ENCODE data around the gene SLC7A6OS.

Gene SLC7A6OS

GRCh38 chr16:68343137-68343536 lies 32.4 kb upstream of the SLC7A6OS start:
- DNase-seq, result no peak

- DNase-seq, result no peak
Measured at GRCh38 chr16:68342620-68343019, 31.9 kb upstream of the SLC7A6OS start.

DNA sequence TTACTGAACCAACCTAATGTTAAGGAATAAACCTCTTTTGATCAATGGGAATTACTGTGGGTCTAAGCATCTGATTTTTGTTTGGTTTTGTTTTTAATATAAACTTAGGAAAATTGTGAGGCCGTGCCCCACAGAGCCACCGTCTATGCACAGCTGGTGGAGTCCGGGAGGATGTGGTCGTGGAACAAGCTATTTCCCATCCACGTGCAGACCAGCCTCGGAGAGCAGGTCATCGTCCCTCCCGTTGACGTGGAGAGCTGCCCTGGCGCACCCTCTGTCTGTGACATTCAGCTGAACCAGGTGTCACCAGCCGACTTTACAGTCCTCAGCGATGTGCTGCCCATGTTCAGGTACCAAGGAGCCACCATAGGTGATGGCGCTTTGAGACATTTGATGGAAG lies 28.5 kb upstream of the SLC7A6OS start:
- DNase-seq, result no peak

DNA sequence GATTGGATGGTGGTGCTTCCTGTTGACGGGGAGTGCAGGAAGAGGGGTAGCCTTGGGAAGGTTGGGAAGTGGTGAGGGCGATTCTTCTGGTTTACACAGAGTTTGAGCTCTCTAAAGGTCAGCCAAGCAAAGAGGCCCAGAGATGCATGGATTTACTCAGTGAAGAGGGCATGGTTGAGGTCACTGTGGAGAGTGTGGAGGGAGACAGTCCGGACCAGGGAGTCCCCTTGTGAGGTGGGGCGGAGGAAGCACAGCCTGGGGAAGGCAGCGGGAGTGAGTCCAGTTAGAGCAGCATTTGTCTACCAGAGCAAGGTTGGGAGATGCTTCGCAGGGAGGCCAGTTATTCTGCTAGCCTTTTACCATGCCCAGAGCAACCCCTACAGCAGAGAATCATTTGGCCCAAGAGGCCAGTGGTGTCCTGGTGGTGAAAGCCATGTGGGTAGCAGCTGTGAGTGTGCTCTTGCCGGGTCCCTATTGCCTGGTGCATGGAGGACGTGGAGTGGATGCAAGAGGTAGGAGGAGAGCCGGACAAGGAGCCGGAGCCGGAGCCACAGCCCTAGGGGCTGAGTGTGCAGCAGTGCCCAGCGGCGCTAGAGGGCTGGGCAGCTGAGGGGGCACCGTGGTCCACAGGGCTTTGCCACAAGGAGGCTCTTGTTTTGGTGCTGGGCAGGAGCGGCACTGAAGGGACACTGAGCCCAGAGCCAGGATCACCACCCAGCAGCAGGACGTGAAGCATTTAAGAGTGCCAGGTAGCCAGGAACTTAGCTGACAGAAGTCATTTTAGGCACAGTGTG lies 27.8 kb upstream of the SLC7A6OS start:
- no peak for DNase-seq

DNA sequence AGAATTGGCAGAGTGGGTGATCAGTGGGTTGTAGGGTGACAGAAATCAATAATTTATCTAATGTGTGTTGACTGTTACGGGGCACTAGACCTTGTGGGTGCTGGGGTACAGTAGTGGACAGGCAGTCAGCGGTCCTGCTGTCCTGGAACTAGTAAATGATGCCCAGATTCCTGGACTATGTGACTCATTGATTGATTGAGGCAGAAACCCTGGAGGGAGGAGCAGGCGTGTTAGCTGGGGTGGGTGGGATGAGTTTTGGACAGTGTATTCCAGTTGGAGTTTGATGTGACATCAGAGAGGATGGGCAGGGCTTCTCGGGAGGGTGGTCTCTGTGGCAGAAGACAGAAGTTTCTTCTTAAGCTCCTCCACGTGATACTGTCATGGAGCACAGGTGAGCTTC lies 24.4 kb upstream of the SLC7A6OS start:
- DNase-seq, result no peak

DNA sequence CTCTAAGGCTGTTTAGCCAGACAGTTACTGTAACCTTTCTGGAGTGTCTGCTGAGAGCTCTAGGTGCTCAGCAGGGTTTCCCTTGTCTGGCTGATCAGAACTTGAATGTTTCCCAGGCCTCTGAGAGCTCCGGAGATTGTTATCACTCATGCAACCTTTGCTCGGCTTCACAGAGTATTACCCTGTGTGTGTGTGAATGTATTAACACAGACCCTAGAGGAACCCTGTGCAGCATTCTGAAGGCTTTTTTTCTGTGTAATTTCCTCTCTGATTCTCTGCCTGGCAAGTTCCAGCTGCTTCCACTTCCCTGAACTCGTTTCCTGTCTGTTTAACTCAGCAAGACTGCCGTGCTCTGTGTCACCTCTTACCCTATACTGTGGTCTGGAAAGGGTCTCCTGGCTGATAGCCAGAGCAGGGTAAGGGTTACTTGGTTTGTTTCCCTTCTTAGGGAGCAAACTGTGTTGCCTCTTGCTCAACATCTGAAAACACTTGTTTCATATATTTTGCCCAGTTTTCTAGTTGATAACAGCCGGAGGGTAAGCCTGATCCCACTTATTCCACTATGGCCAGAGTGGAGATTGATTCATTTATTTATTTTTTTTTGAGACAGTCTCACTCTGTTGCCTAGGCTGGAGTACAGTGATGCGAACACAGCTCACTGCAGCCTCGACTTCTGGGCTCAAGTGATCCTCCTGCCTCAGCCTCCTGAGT lies 21.8 kb upstream of the SLC7A6OS start:
- no peak for DNase-seq

DNA sequence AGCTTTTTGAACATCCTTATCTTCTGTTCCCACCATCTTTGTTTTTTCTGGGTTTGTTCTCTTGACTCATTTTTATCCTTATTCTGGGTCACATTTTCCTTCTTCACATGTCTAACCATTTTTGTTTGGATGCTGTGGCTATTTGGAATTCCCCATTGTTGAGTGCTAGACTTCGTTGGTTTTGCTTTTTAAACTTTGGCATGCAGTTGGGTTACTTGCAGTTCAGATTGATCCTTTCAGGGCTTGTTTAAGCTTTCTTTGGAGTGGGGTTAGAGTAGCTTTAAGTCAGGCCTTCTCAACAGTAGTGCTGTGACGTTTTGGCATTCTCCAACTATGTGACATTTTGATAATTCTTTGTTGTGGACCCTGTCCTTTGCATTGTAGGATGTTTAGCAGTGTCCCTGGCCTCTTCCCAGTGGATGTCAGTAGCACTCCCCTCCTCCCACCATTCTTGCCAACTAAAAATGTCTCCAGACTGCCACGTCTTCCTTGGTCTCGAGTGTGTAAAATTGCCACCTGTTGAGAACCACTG lies 21.2 kb upstream of the SLC7A6OS start:
- DNase-seq, result no peak

DNA sequence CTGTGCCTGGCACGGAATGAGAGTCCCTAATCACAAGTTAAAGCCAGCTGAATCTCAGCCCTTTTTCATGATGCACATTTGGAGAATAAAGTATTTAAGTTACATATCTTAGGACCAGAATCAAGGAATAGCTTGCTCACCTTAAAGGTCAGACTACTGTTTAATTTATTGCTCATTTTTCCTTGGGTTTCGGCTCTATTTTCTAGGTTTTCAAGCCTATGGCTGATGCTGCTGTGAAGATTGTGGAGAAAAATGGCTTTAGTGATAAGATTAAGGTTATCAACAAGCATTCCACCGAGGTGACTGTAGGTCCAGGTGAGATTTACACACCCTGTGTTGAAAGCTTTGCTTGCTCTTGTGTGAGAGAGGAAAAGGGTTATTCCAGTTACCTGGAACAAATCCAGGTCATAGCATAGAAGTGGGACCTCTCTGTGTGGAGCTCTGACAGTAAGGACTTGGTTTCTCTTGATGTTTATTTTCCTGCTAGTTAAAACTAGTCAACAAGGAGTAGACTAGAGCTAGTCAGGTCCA lies 18.2 kb upstream of the SLC7A6OS start:
- no peak for DNase-seq

DNA sequence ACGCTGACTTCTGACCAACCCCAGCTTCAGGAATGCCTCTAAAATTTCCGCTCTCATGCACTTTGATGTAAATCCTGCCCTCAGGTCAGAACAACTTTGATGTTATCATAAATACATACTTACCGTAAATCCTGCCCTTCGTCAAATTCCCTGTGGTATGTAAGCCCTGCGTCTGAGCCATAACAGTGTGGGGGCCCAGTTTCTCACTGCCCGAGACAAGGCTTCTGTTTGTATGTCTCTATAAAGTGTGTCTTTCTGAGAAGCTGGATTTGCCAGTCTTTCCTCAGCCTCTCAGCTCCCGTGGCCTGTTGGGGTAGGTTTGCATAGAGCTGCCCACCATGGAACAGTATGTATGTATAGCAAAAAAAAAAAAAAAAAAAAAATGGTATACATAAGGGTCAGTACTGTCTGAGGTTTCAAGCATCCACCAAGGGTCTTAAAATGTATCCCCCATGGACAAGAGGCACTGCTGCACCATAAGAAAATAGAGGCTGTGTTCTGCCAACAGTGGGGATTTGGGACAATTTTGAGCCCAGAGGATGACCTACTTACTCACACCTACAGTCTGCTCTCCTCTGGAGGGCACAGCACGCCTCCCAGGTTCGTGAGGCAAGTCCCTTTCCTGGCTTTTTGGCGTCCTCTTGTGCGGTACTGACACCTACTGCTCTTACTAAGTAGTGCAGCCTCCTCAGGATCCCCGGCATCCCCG lies 17.6 kb upstream of the SLC7A6OS start:
- DNase-seq, result peak; percentile 6 to 50

DNA sequence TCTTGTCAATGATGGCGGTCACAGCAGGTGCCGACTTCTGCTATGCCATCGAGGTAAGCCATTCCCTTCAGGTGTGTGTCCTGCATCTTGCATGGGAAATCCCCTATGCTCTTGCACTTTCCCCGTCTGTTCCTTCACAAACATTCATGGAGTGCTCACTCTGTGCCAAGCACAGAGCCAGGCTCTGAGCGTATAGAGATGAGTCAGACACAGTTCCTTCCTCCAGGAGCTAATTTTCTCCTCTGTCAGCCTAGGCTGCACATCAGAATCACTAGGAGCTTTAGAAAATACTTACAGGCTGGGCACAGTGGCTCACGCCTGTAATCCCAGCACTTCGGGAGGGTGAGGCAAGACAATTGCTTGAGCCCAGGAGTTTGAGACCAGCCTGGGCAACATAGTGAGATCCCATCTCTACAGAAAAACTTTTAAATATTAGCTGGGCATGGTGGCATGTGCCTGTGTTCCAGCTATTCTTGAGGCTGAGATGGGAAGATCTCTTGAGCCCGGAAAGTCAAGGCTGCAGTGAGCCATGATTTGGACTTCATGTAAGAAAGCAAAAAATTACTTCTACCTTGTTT lies 14.1 kb upstream of the SLC7A6OS start:
- no peak for DNase-seq

- DNase-seq, result no peak
Measured at GRCh38 chr16:68324336-68324735, 13.6 kb upstream of the SLC7A6OS start.

DNA sequence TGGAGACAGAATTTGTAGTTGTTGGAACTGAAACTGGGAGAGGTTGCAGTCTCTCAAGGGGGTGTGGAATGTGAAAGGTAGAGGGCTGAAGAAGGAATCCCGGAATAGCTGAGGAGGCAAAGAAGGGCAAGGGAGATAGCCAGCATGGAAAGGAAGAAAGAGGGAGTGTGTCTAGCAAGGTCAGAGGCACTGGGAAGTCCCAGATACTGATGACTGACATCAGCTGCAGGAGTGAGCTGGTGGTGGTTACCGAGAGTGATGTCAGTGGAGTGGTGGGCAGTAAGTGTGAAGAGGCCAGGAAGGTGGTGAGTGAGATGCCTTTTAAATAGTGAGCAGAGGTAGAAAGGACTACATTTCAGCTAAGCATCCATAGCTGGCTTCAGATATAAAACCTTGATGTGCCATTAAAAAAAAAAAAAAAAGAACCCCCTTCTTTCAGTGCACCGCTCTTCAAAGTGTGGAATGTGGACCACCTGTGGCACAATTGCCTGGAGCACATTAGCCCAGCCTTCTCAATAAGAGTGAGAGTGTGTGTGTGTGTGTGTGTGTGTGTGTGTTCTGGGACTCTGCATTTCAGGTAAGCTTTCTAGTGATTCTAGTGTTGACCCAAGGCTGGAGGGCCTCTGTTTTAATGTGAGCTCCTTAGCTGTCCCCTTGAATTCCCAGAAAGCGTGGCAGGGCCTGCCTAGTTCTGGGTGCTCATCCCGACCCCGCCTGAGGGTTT lies 8.6 kb upstream of the SLC7A6OS start:
- peak; percentile 38 to 86 for DNase-seq

DNA sequence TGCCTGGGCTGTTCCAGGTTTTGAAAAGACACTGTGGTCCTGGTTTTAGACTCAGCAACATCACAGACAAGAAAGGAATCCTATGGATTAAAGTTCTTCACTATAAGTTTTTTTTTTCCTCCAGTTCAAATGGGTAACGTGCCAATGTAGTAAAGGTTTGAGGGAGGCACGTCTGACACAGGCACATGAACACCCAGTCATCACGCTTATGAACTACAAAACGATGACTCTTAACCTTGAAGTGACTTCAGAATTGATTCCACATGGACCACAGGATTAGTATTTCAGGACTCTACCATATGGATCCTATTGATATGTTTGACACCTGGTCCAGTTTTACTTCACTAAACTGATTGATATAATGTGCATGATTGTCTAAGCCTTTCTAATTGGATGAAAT lies 2.4 kb upstream of the SLC7A6OS start:
- DNase-seq, result no peak

GRCh38 chr16:68310437-68310773 lies 341 bp downstream of the SLC7A6OS start:
- no peak for DNase-seq

DNA sequence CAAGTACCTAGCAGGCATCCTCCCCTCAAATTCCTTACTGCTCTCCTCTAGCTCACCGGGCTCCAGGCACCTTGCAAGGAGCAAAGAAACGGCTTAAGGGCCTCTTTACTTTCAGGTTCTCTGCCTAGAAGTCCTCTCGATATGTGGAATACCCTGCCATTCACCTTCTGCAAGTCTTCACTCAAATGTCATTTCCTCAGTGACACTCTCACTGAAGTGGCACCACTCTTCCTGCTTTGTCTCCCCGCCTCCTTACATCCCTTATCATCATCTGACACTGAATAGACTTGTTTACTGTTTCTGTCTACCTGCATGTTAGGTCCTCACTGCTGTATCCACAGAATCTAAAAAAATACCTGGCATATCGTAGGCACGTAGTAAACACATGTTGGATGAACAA lies 947 bp downstream of the SLC7A6OS start:
- no peak for DNase-seq

DNA sequence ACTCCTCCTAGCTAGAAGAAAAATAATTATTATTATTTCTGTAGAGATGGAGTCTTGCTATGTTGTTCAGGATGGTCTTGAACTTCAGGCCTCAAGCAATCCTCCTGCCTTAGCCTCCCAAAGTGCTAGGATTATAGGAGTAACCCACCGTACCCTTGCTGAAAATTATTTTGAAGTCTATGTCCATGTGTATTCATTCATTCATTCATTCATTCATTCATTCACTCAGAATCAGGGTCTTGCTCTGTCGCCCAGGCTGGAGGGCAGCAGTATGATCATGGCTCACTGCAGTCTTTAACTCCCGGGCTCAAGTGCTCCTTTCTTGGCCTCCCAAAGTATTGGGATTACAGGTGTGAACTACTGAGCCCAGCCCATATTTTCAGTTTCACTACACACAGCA lies 4.1 kb downstream of the SLC7A6OS start:
- no peak for DNase-seq

GRCh38 chr16:68300734-68301459 lies 9.8 kb downstream of the SLC7A6OS start:
- DNase-seq, result no peak

DNA sequence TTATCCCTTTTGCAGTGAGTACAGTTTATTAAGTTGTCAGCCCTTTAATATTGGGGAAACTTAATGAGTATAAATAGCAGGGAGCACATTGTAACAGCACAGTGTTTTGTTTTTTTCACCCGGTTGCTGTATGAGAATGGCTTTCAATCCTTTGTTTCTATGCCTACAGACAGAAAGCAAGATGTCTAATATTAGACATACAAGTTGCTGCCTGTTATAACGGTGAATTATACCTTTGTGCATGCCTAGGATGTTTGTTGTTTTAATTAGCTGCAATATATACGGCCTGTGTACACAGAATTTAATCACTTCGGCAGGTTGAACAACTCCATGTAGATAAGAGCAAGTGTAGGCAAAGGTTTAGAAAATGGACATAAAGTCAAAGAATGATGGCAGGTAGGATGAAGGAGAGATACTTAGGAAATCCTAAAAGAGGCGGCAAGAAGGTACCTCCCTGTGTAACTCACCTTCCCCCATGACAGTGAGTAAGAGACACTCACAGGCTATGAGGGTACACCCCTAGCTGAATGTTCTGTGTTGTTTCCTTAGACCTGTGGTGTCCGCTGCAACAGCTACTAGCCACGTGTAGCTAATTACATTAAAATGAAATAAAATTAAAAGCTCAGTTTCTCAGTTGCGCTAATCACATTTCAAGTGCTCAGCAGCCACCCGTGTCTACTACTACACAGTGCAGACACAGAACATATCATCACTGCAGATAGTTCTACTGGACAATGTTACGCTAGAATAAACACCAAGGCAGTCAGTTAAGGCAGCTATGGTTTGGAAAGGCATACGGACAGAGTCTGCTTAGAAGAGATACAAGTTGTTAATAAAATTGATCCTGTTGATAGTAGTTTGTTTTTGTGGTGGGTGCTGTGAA lies 10.9 kb downstream of the SLC7A6OS start:
- no peak for DNase-seq

- no peak for DNase-seq
Measured at GRCh38 chr16:68298907-68299561, 11.7 kb downstream of the SLC7A6OS start.

GRCh38 chr16:68298312-68298711 lies 12.4 kb downstream of the SLC7A6OS start:
- no peak for DNase-seq
